GM19023 (cell line): ENCODE measurements around the gene PDZD8.

Experiments
- ATAC-seq: cut with Tn5 transposase; IDR thresholded peaks from one replicate; pipeline ENCODE4 v1.9.1; 2021; ENCODE audit warnings: mild to moderate bottlenecking, moderate library complexity; ENCODE audit not compliant: unreplicated experiment

Gene PDZD8, protein sequence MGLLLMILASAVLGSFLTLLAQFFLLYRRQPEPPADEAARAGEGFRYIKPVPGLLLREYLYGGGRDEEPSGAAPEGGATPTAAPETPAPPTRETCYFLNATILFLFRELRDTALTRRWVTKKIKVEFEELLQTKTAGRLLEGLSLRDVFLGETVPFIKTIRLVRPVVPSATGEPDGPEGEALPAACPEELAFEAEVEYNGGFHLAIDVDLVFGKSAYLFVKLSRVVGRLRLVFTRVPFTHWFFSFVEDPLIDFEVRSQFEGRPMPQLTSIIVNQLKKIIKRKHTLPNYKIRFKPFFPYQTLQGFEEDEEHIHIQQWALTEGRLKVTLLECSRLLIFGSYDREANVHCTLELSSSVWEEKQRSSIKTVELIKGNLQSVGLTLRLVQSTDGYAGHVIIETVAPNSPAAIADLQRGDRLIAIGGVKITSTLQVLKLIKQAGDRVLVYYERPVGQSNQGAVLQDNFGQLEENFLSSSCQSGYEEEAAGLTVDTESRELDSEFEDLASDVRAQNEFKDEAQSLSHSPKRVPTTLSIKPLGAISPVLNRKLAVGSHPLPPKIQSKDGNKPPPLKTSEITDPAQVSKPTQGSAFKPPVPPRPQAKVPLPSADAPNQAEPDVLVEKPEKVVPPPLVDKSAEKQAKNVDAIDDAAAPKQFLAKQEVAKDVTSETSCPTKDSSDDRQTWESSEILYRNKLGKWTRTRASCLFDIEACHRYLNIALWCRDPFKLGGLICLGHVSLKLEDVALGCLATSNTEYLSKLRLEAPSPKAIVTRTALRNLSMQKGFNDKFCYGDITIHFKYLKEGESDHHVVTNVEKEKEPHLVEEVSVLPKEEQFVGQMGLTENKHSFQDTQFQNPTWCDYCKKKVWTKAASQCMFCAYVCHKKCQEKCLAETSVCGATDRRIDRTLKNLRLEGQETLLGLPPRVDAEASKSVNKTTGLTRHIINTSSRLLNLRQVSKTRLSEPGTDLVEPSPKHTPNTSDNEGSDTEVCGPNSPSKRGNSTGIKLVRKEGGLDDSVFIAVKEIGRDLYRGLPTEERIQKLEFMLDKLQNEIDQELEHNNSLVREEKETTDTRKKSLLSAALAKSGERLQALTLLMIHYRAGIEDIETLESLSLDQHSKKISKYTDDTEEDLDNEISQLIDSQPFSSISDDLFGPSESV

GRCh38 chr10:117375360-117376178 lies at the start of gene PDZD8:
PDZD8 (minus strand) TSS chr10:117375440; CDS start chr10:117375227, 213 bp downstream.
- peak; percentile 87 for ATAC-seq

DNA sequence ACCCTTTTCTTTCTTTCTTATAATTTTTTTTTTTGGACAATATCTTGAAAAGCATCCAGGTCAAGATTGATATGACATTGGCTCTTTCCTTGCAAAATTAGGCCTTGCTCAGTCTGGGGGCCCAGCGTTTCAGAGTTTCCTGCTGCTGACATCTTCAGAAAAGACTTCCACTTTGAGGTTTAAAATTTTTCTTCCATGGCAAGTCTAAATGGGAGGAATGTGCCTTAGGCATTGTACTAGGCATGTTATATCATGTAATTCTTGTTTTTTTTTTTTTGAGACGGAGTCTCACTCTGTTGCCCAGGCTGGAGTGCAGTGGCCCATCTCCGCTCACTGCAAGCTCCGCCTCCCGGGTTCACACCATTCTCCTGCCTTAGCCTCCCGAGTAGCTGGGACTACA lies 48.9 kb upstream of the PDZD8 start:
- ATAC-seq, result no peak

GRCh38 chr10:117421985-117422384 lies 46.7 kb upstream of the PDZD8 start:
- no peak for ATAC-seq

DNA sequence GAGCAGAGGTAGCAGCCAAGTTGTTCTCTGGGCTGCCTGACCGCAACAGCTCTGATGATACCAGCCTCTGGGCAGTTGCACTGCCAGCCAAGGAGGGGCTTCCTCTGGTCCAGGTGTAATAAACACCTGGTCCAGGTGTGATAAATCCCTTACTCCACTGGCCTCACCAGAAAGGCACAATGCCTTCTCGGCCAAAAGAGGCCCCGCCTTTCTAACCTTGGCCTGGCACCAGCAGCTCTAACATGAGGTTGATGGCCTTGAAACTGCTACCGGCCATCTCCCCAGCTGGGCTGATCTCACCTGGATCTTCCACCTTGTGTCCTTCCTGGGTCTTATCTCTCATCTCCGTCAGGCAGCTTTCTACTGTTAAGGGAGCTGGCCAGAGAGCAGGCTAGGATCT lies 45.5 kb upstream of the PDZD8 start:
- no peak for ATAC-seq

GRCh38 chr10:117419921-117420320 lies 44.7 kb upstream of the PDZD8 start:
- no peak for ATAC-seq

DNA sequence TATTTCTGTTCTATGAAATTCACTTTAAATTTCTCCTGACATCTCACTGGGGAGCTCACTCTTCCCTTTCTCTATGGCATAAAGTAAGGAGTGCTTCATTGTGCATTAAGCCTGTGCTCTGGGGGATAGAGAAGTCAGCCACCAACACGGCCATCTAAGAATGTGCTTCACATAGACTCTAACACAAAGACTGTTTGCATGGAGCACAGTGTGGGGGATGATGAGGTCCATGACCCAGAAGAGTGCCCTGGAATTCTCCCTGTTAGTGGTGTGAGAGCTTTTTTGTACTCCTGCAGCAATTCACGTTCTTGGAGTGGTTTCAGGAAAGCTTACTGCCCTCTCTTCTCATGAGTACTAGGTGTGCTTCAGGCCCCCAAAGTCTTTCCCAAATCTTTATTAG lies 43.9 kb upstream of the PDZD8 start:
- no peak for ATAC-seq

- no peak for ATAC-seq
Observed at GRCh38 chr10:117418121-117418520, 42.9 kb upstream of the PDZD8 start.

- ATAC-seq, result no peak
Observed at GRCh38 chr10:117417196-117417595, 42.0 kb upstream of the PDZD8 start.

GRCh38 chr10:117413928-117414618 lies 38.8 kb upstream of the PDZD8 start:
- ATAC-seq, result no peak

- no peak for ATAC-seq
Observed at GRCh38 chr10:117412469-117413010, 37.3 kb upstream of the PDZD8 start.

GRCh38 chr10:117411479-117412399 lies 36.5 kb upstream of the PDZD8 start:
- no peak for ATAC-seq

DNA sequence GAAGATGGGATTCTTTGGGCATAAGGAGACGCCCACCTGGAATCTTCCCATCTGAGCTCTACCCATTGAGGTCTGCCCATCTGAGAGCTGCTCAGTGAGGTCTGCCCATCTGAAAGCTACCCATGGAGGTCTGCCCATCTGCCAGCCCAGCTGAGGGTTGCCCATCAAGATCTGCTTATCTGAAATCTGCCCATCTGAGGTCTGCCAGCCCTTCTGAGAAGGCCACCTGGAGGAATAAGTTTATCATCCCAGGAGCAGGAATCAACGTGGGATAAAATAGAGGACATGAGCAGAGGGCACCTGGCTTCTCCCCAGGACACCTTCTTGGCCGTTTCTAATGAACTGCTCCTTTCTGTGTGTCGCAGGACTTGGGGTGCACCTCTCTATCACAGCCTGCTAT lies 35.3 kb upstream of the PDZD8 start:
- no peak for ATAC-seq

GRCh38 chr10:117409549-117410305 lies 34.5 kb upstream of the PDZD8 start:
- ATAC-seq, result no peak

- ATAC-seq, result no peak
Observed at GRCh38 chr10:117408436-117409384, 33.5 kb upstream of the PDZD8 start.

GRCh38 chr10:117405730-117406129 lies 30.5 kb upstream of the PDZD8 start:
- ATAC-seq, result no peak

- no peak for ATAC-seq
Observed at GRCh38 chr10:117400329-117400728, 25.1 kb upstream of the PDZD8 start.
